HepG2 (cell line): Measurements from ENCODE around the gene TBX6. TPM values are rescaled to one million over a fixed set of nuclear protein-coding genes. Genes with fewer than 3 reads are reported as not detected.

ENCODE experiments used
- MYC ChIP-seq: sonication (generic); formaldehyde crosslinking; IDR thresholded peaks from 2 replicates; pipeline ENCODE4 v1.9.0; 2021; ENCODE audit warnings: missing genetic modification reagents, borderline replicate concordance
- NFIC ChIP-seq: IDR thresholded peaks from 2 replicates; pipeline ENCODE4 v1.6.1; 2012; ENCODE audit warnings: mild to moderate bottlenecking, low read length, inconsistent platforms
- RFXANK ChIP-seq: IDR thresholded peaks from 2 replicates; pipeline ENCODE4 v1.6.1; 2016
- SAP130 ChIP-seq: IDR thresholded peaks from 2 replicates; pipeline ENCODE4 v1.6.1; 2016; ENCODE audit warnings: low read depth
- SMYD3 ChIP-seq: sonication (generic); formaldehyde crosslinking; IDR thresholded peaks from 2 replicates; pipeline ENCODE4 v1.8.1; 2023; ENCODE audit warnings: mild to moderate bottlenecking, missing genetic modification reagents
- SP140L ChIP-seq: sonication (generic); formaldehyde crosslinking; IDR thresholded peaks from 2 replicates; pipeline ENCODE4 v1.4.0; 2020; ENCODE audit warnings: missing genetic modification reagents, borderline replicate concordance
- TAF15 ChIP-seq: fragments of 200-400 bp; formaldehyde crosslinking; IDR thresholded peaks from one replicate; pipeline ENCODE4 v1.6.1; 2018; ENCODE audit warnings: mild to moderate bottlenecking, low read depth, low read length; ENCODE audit not compliant: poor library complexity, severe bottlenecking
- TFDP1 ChIP-seq: IDR thresholded peaks from 2 replicates; pipeline ENCODE4 v1.6.1; 2016; ENCODE audit warnings: missing compliant biosample characterization, missing genetic modification reagents, borderline replicate concordance
- THAP9 ChIP-seq: sonication (generic); formaldehyde crosslinking; IDR thresholded peaks from 2 replicates; pipeline ENCODE4; 2020; ENCODE audit warnings: missing genetic modification reagents, mild to moderate bottlenecking, borderline replicate concordance
- ZHX1 ChIP-seq: sonication (generic); formaldehyde crosslinking; IDR thresholded peaks from 2 replicates; pipeline ENCODE4 v1.8.1; 2022; ENCODE audit warnings: low read depth, mild to moderate bottlenecking, missing genetic modification reagents
- ZNF33B ChIP-seq: sonication (generic); formaldehyde crosslinking; IDR thresholded peaks from 2 replicates; pipeline ENCODE4 v1.5.1; 2020; ENCODE audit warnings: mild to moderate bottlenecking, missing genetic modification reagents
- ZNF782 ChIP-seq: sonication (generic); formaldehyde crosslinking; IDR thresholded peaks from 2 replicates; pipeline ENCODE4 v1.4.0; 2020; ENCODE audit warnings: missing genetic modification reagents, mild to moderate bottlenecking, borderline replicate concordance
- polyA plus RNA-seq, 8 experiments: library from polyadenylated mRNA; depleted of rRNA in 3 of 8; stranded (reverse) in 7 of 8; unstranded in 1 of 8; fragments of >200 nt; fragmentation: Illumina TruSeq in 4 of 8; extraction: Trizol in 4 of 8; gene quantifications; 2 replicates each; pipeline versions ENCODE4 v1.2.1 to v1.2.3, GENCODE V29; 2011 to 2016; ENCODE audit warnings: low read depth in 4 of 8, missing spikeins in 1 of 8, mixed read lengths in 1 of 8; ENCODE audit not compliant: insufficient read depth in 1 of 8
- total RNA-seq, 5 experiments: library from RNA; depleted of rRNA; stranded (reverse); fragments of >200 nt; fragmentation: Illumina TruSeq; extraction: Trizol; gene quantifications; 2 replicates each; pipeline ENCODE4 v1.2.3, GENCODE V29; 2016; ENCODE audit warnings: low read depth in 1 of 5
- TF ChIP-seq, protein P1 (sequence below): sonication (generic); formaldehyde crosslinking; IDR thresholded peaks from 2 replicates; pipeline ENCODE4 v1.8.0; 2022; ENCODE audit warnings: mild to moderate bottlenecking, missing genetic modification reagents; ENCODE audit not compliant: insufficient replicate concordance

The TBX6 gene
- total and polyA plus RNA-seq, 2 of the 13 experiments (the other 11 are each of a cell fraction or from before 2014, with no cell fraction given): 0.24 to 0.42 TPM

DNA sequence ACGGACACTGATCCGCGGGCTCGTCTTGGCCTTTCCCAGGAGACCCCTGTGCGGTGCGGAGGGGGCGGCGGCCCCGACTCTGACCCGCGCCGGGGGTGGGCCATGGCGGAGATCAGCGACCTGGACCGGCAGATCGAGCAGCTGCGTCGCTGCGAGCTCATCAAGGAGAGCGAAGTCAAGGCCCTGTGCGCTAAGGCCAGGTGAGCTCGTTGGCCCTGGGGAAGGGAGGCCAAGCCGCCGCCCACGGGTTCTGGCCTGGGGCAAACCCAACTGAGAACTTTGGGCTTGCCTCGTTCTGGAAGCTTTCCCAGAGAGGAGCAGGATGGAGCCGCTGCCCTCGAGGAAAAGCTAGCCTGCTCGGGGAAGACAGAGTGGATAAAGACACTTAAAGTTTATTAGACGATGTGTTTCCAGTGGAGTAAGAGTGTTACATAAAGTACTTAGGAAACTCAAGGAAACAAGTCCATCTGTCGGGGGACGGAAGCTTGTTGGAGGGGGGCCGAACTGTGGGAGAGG lies 15.4 kb downstream of the TBX6 start (continued):
- no peak for TF ChIP-seq ZHX1 (CRISPR knock-in tag)
- TF ChIP-seq TFDP1 (CRISPR knock-in tag): no peak
- no peak for TF ChIP-seq SMYD3 (CRISPR knock-in tag)
- no peak for TF ChIP-seq NFIC
- no peak for TF ChIP-seq SAP130 (CRISPR knock-in tag)
- no peak for TF ChIP-seq ZNF33B (CRISPR knock-in tag)
- TF ChIP-seq TAF15: no peak
- peak; percentile 47; the same call in 1 of the 2 replicates for TF ChIP-seq ZNF782 (CRISPR knock-in tag)
- TF ChIP-seq, protein P1, sequence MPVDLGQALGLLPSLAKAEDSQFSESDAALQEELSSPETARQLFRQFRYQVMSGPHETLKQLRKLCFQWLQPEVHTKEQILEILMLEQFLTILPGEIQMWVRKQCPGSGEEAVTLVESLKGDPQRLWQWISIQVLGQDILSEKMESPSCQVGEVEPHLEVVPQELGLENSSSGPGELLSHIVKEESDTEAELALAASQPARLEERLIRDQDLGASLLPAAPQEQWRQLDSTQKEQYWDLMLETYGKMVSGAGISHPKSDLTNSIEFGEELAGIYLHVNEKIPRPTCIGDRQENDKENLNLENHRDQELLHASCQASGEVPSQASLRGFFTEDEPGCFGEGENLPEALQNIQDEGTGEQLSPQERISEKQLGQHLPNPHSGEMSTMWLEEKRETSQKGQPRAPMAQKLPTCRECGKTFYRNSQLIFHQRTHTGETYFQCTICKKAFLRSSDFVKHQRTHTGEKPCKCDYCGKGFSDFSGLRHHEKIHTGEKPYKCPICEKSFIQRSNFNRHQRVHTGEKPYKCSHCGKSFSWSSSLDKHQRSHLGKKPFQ: peak; percentile 56
- TF ChIP-seq SP140L: no peak
- TF ChIP-seq RFXANK (CRISPR knock-in tag): no peak
- no peak; the same call in none of the 2 replicates for TF ChIP-seq MYC (CRISPR knock-in tag)
- TF ChIP-seq THAP9 (CRISPR knock-in tag): no peak
